Right cardiac atrium (tissue), 5 donors: ENCODE measurements around the gene TRIM31. TPM values are rescaled to one million over a fixed set of nuclear protein-coding genes. Genes with fewer than 3 reads are reported as not detected.
"Not testable (repeated sequence)": the region's sequence is repeated elsewhere in the genome, so short reads cannot be mapped to it uniquely, and the experiment has no call there.

Source experiments
- ATAC-seq, 2 donors: fragments of 200-7000 bp; cut with Tn5 transposase; one replicate each; pipeline versions ENCODE4 v1.8.0 to v1.9.1; 2020; ENCODE audit warnings: moderate library complexity in 2 of 2, mild to moderate bottlenecking in 1 of 2
- DNase-seq, 3 donors: peaks; one replicate each; pipeline ENCODE4 v3.0.0-alpha.2; 2020
- H3K27ac ChIP-seq: one replicate; pipeline ENCODE4 v1.5.1; 2013; ENCODE audit warnings: mild to moderate bottlenecking, low read length, control low read depth, moderate library complexity
- H3K27me3 ChIP-seq: one replicate; pipeline ENCODE4 v1.6.1; 2013; ENCODE audit not compliant: control insufficient read depth, insufficient read depth
- H3K4me1 ChIP-seq: one replicate; pipeline ENCODE4 v1.6.1; 2013; ENCODE audit warnings: low read length; ENCODE audit not compliant: control insufficient read depth, insufficient read depth
- H3K4me3 ChIP-seq: one replicate; pipeline ENCODE4 v1.5.1; 2013; ENCODE audit warnings: low read length, control low read depth
- H3K9me3 ChIP-seq: one replicate; pipeline ENCODE4 v1.6.1; 2013; ENCODE audit warnings: low read length; ENCODE audit not compliant: control insufficient read depth
- WGBS: extraction: QIAGEN DNeasy Blood & Tissue Kit; methylation state at CpG from one replicate; pipeline ENCODE4 v1.1.7; 2013; 5-methylcytosine and 5-hydroxymethylcytosine counted together
- intact Hi-C, 4 donors: fragments of 100-400 bp; cut with DNase I; formaldehyde crosslinking; loops; one replicate each; pipeline versions ENCODE4 v1.11.0 to v1.14.0; 2022 to 2023
- polyA plus RNA-seq: library from polyadenylated mRNA; stranded (reverse); fragments of 200-250 nt; gene quantifications from one replicate; pipeline ENCODE4 v1.2.3, GENCODE V29; 2013
- total RNA-seq, 4 donors: library from RNA; stranded (reverse); fragmentation: NEBNext Ultra II Directional; extraction: Animal tissue kit (Norgen Biotek cat#: 25700); gene quantifications; one replicate each; pipeline ENCODE4 v1.2.1, GENCODE V29; 2021
- donor health status: healthy with polysubstance abuse.
- donor health status: DM: no; HTN: yes; CAD: no.
- donor health status: DM: no; HTN: no; CAD: no.
- donor health status: DM: no; HTN: yes; CAD: no; lungs with severe emphysema.
- donor health status: DM: yes; HTN: yes; CAD: no.

TRIM31 gene
- total and polyA plus RNA-seq, 5 donors, result not detected

DNA sequence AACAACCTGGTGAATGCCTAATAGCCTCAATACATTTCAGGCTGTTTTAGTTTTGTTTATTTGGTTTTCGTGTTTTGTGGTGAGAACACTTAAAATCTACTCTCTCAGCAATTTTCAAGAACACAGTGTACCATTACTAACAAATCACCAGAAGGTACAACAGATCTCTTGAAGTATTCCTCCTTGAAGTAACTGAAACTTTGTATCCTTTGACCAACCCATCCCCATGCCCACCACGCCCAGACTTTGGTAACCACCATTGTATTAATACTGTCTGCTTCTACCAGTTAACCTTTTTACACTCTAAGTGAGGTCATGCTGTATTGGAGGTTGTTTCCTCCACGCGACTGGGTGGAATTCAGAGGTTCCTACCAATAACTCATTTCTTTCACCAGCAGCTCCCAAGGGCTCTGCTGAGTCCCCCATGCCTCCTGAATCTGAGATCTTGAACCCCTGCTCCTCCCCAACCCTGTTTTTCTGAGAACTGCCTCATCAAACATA, 17.3 kb upstream of the TRIM31 start:
- intact Hi-C loops, result loop anchor here in 1 of 4 donors (2.0 kb wide), 1 partner anchor 27 kb away; no protein-coding TSS in a partner anchor
- ATAC-seq (no peak), DNase-seq (no peak)
- Histone ChIP-seq H3K4me1 (no peaks in the 10 kb centered on the region), H3K27ac (no peak overlapping the region), H3K27me3 (no peaks in the 10 kb centered on the region), H3K9me3 (no peaks in the 10 kb centered on the region), H3K4me3 (no peak overlapping the region)
- WGBS, result 61% methylated on average over 4 of the region's 4 CpGs

DNA sequence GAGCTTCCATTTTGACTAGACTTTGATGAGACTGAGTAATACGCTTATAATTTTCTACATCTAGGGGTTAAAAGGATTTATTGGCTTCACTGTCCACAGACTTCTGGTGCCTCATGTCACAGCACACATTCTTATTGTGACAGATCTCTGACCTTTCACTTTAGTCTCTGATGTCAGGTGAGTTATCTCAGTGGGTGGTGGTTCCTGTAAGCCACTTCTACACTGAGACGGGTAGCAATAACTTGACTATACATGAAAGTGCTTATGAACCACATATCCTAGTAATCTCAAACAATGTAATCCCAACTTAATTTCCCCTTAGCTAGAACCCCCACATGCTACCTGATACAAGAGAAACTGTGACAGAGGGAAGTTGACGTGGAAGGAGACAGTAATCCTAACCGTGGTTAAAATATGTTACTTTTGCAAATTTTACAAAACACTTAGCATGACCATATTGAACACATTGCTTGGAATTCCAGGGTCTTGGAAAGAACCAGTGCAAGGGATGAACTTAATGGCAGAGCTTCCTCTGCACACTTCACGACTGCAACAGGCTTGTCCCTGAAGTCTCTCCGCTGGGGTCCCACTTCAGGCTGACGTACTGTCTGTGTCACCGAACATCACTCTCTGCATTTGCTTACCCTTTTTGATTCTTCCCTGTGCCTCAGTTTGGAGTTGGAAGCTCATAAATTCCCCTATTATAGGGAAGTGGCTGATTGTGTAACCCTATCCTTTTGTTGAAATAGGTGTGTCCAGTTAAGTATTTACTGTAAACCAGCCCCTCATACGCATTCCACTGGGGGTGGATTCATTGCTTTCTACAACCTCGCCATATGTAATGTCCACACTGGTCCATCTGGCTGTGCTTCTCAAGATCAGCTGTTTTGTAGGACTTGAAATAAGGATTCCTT, 16.6 kb upstream of the TRIM31 start:
- Histone ChIP-seq H3K27me3 (no peaks in the 10 kb centered on the region), H3K27ac (no peak overlapping the region), H3K4me1 (no peaks in the 10 kb centered on the region), H3K9me3 (no peaks in the 10 kb centered on the region), H3K4me3 (no peak overlapping the region)
- intact Hi-C loops, result loop anchor here in 1 of 4 donors (2.0 kb wide), 1 partner anchor 27 kb away; no protein-coding TSS in a partner anchor
- DNase-seq (no peak), ATAC-seq (no peak)
- 62% methylated on average over 10 of the region's 10 CpGs for WGBS

DNA sequence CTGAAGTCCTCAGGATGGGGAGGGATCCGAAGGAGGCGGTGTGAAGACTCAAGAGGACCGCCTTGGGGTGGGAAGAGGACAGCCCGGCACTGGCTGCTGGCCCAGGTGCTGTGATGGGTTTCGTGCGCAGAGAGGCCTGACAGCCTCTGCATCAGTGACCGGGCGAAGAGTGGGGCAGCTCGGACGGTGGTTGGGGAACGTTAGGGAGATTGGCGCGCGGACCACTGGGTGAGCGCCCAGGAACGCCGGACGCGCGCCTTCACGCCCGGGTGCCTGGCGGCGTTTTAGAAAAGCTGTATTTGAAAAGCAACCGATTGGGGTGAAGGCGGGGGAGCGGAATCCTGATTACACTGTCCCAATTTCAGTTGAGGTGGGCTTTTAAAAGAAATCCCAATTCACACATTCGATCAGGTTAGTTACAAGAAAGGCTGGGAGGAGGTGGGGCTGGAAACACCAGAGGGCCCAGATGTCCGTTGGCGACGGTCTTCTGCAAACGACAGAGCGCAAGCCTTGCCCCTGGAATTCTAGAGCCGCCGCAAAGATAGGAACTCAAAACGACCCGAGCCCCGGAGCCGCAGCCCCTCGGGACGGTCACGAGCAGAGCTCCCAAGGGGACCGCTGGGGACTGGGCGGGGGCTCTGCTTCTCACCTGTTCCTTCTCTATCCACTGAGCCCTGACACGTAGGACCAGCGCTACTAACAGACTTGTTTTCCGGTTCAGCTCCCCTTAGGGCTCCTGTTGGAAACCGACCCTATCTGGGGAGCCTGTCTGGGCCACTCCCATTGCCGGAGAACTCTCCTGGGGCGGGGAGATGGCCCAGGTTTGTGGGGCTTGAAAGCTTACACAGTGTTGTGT, 14.6 kb upstream of the TRIM31 start:
- intact Hi-C loops, result no loop called here
- Histone ChIP-seq H3K27me3 (no peaks in the 10 kb centered on the region), H3K27ac (no peak overlapping the region), H3K9me3 (no peaks in the 10 kb centered on the region), H3K4me3 (no peak overlapping the region), H3K4me1 (no peaks in the 10 kb centered on the region)
- ATAC-seq (peak in 1 of 2 donors; percentile 45), DNase-seq (peak in 2 of 3 donors; percentile 40 to 50)
- 6% methylated on average over 50 of the region's 50 CpGs for WGBS

DNA sequence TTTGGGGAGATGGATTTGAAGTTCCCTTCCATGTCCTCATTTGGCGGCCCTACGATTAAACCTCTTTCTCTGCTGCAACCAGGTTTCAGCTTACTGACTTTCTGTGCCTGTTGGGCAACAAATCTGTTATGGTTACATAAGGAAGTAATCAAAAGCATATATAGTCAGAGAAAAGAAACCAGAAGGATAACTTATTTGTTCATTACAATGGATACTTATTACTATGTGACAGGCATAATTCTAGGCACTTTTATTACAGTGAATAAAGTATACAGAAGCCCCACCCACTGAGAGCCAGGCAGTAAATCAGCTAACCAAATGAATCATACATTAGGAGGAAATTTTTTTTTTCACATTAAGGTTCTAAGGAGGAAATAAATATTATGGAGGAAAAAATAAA, 9.6 kb upstream of the TRIM31 start:
- ATAC-seq (no peak), DNase-seq (no peak)
- WGBS, result 52% methylated on average over 2 of the region's 2 CpGs
- Histone ChIP-seq H3K27me3 (no peaks in the 10 kb centered on the region), H3K4me3 (no peak overlapping the region), H3K9me3 (no peaks in the 10 kb centered on the region), H3K27ac (no peak overlapping the region), H3K4me1 (no peaks in the 10 kb centered on the region)
- intact Hi-C loops, result no loop called here

DNA sequence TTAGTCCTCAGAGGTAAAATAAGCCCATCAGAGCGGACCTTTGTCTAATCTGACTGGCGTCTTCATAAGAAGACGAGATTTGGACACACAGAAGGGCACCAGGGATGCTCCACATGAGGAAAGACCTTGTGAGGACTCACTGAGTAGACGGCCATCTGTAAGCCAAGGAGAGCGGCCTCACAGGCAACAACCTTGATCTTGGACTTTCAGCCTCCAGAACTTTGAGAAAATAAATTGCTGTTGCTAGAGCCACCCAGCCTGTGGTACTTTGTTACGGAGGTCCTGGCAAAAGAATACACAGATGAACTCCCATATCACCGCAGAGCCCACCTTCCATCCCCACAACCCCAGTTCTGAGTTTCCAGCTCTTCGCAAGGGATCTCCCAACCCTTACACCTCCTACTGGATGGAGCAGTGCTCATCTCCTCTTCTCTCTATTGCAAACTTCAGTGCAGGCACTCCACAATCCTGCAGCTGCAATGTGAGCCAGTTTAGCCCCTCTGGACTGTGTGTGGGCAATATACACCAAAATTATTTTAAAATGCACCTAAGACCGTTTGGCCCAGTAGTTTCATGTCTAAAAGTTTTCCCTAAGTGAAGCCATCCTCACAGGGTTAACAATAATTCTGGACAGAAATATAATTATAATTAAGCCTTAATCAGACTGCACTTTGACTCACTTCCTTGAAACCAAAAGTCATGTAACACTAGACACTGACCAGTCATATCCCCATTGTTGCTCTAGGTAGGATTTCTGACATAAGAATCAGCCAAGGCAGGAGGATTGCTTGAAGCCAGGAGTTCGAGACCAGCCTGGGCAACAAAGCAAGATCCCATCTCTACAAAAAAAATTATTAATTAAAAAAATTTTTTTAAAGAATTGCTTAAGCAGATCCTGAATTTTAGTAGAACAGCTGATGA, 8.8 kb upstream of the TRIM31 start:
- H3K4me1 ChIP-seq, result no peaks in the 10 kb centered on the region
- H3K27me3 ChIP-seq, result no peaks in the 10 kb centered on the region
- H3K9me3 ChIP-seq, result no peaks in the 10 kb centered on the region
- no peak overlapping the region for H3K4me3 ChIP-seq
- WGBS, result 76% methylated on average over 10 of the region's 10 CpGs
- DNase-seq, result no peak
- intact Hi-C loops, result no loop called here
- no peak for ATAC-seq
- no peak overlapping the region for H3K27ac ChIP-seq

DNA sequence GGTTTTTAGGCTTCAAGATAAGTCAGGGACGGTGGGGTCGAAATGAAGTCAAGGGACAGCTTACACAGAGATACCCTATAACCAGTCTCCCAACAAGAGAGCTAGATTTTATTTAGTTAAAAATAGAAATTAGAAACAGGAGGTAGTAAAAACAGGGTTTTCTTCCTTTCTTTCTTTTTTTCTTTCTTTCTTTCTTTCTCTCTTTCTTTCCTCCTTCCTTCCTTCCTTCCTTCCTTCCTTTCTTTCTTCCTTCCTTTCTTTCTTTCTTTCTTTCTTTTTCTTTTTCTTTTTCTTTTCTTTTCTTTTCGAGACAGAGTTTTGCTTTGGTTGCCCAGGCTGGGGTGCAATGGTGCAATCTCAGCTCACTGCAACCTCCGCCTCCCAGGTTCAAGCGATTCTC, 5.8 kb upstream of the TRIM31 start:
- H3K4me3 ChIP-seq, H3K27ac ChIP-seq, H3K27me3 ChIP-seq, intact Hi-C loops, H3K4me1 ChIP-seq, DNase-seq, H3K9me3 ChIP-seq, ATAC-seq: not testable (repeated sequence)
- WGBS, result 83% methylated on average over 5 of the region's 5 CpGs

DNA sequence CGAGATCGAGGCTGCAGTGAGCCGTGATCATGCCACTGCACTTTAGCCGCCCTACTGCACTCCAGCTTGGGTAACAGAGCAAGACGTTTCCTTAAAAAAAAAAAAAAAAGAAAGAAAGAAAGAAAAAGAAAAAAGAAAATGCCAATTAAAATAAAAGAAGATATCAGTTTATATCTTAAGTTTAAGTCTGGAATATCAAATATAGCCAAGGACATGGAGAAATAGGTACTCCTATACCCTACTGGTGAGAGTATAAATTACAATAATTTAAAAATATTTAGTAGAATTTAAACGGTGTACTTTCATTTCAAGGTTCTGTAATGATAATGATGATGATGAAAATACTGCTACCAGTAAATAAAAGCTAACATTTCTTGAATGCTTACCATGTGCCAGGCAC, 3.8 kb upstream of the TRIM31 start:
- no peak overlapping the region for H3K4me3 ChIP-seq
- peaks cover 2% of the 10 kb centered on the region for H3K27me3 ChIP-seq
- no peaks in the 10 kb centered on the region for H3K9me3 ChIP-seq
- no peaks in the 10 kb centered on the region for H3K4me1 ChIP-seq
- intact Hi-C loops, result no loop called here
- no peak overlapping the region for H3K27ac ChIP-seq
- WGBS, result 75% methylated on average over 6 of the region's 6 CpGs
- ATAC-seq (no peak), DNase-seq (no peak)

DNA sequence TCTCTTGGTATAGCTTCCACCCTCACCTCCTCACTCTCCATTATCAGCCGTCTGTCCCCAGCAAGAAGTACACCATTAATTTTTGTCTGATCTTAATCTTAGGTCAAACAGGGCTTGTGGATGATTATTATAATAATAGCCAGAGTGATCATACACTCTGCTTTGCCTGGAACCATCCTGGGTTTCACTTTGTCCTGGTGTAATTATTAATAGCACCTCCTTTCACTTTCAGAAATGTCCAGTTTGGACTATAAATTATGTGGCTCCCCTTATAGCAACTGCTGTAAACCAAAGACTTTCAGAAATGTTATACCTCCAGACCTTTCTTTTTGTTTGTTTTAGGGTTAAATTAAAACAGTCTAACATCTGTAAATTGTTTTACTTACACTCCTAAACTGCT, 951 bp upstream of the TRIM31 start:
- Histone ChIP-seq H3K27me3 (peaks cover 2% of the 10 kb centered on the region), H3K27ac (no peak overlapping the region), H3K4me1 (no peaks in the 10 kb centered on the region), H3K4me3 (no peak overlapping the region), H3K9me3 (no peaks in the 10 kb centered on the region)
- 67% methylated on average over 1 of the region's 1 CpG for WGBS
- ATAC-seq (no peak), DNase-seq (no peak)
- intact Hi-C loops, result no loop called here

DNA sequence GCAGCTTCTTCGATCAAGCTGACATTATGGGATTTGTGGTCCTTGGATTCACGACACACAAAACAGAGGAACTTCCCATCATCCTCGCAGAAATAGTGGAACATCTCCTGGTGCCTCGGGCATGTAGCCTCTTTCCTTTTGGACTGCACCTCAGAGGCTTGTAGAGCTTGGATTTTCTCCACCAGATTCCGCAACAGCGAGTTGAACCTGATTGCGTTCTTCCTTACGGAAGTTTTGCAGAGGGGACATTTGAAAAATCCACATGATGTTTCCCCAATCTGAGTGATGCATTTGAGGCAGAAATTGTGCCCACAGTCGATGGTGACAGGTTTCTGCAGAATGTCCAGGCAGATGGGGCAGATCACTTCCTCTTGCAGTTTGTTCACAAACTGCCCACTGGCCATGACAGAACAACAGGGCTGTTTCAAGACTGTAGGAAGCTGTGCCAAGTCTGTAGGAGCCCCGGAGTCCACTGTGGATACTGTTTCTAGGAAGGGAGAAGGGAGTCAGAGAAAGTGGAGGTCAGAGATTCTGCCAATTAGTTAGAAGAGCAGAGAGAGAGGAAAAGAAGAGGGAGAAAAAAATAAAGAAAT, 392 bp downstream of the TRIM31 start:
- Histone ChIP-seq H3K27ac (no peak overlapping the region), H3K27me3 (peaks cover 2% of the 10 kb centered on the region), H3K4me1 (no peaks in the 10 kb centered on the region), H3K4me3 (no peak overlapping the region), H3K9me3 (no peaks in the 10 kb centered on the region)
- DNase-seq (no peak), ATAC-seq (no peak)
- 76% methylated on average over 10 of the region's 10 CpGs for WGBS
- intact Hi-C loops, result no loop called here

DNA sequence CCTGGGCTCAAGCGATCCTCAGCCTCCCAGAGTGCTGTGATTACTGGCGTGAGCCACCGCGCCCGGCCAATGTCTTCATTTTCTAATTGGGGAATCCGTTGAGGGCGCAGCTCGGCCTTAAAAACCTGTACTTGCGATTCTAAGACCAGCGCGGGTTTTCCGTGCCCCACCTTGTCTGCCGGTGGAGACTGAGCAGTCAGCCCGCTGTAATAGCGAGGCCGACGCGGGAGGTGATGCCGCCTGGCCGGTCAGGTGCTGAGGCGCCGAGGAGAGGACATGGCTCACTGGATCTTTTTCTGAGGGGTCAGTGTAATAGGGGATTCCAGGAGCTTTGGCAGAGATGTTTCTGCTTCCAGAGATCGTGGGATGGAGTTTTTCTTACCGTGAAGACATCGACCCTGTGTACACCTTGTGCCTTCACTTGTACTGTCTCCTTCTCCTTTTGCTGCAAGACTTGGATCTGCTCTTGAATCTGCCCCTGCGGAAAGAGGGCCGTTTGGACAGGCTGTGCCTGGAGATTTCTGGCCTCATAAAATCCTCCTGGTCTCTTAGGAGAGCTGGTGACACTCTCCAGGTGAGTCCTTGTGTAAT, 1.5 kb downstream of the TRIM31 start:
- Histone ChIP-seq H3K4me3 (no peak overlapping the region), H3K9me3 (no peaks in the 10 kb centered on the region), H3K27me3 (peaks cover 2% of the 10 kb centered on the region), H3K4me1 (no peaks in the 10 kb centered on the region), H3K27ac (no peak overlapping the region)
- 30% methylated on average over 27 of the region's 27 CpGs for WGBS
- intact Hi-C loops, result no loop called here
- DNase-seq (no peak), ATAC-seq (no peak)
